OCI-LY3 (cell line): ENCODE results near the gene MAIP1.

Experiments
- H2AFZ ChIP-seq: fragments of 200-600, 300-600 bp; shearing (Covaris generic); 2 replicates; pipeline ENCODE4 v1.6.0; 2014; ENCODE audit warnings: antibody characterized with exemption, low read depth, low read length
- H3K27ac ChIP-seq: fragments of 200-600, 300-600 bp; sonication (generic); 2 replicates; pipeline ENCODE4 v1.5.1; 2014; ENCODE audit warnings: mild to moderate bottlenecking, low read length, moderate library complexity, mixed read lengths
- H3K27me3 ChIP-seq: fragments of 200-600, 300-600 bp; sonication (generic); 2 replicates; pipeline ENCODE4 v1.6.1; 2014; ENCODE audit warnings: low read depth, low read length, mixed read lengths
- H3K36me3 ChIP-seq: fragments of 200-600, 300-600 bp; sonication (generic); replicated peaks from 2 replicates; pipeline ENCODE3; 2014; ENCODE audit warnings: low read depth, low read length, mixed read lengths
- H3K4me1 ChIP-seq: fragments of 300-600, 200-600 bp; sonication (generic); 2 replicates; pipeline ENCODE4 v1.6.1; 2014; ENCODE audit warnings: low read length, mixed read lengths
- H3K4me2 ChIP-seq: fragments of 200-600, 300-600 bp; sonication (generic); 2 replicates; pipeline ENCODE4 v1.6.1; 2014; ENCODE audit warnings: low read length, mixed read lengths
- H3K4me3 ChIP-seq: fragments of 300-600, 200-600 bp; sonication (generic); 2 replicates; pipeline ENCODE4 v1.5.1; 2014; ENCODE audit warnings: antibody characterized with exemption, mild to moderate bottlenecking, low read length, moderate library complexity
- H3K79me2 ChIP-seq: fragments of 300-600, 200-600 bp; shearing (Covaris generic); 2 replicates; pipeline ENCODE4 v1.6.1; 2014; ENCODE audit warnings: mild to moderate bottlenecking, low read length, mixed read lengths
- H3K9ac ChIP-seq: fragments of 300-600, 200-600 bp; shearing (Covaris generic); 2 replicates; pipeline ENCODE4 v1.6.0; 2014; ENCODE audit warnings: mild to moderate bottlenecking, low read length, moderate library complexity
- H3K9me3 ChIP-seq: fragments of 200-600, 300-600 bp; shearing (Covaris generic); 2 replicates; pipeline ENCODE4 v1.6.1; 2014; ENCODE audit warnings: low read length, mixed read lengths; ENCODE audit not compliant: insufficient read depth
- H4K20me1 ChIP-seq: fragments of 200-600, 300-600 bp; sonication (generic); 2 replicates; pipeline ENCODE4 v1.6.1; 2016; ENCODE audit warnings: low read length, mixed read lengths; ENCODE audit not compliant: insufficient read depth
- EZH2phosphoT487 ChIP-seq: fragments of 200-600 bp; shearing (Covaris generic); IDR thresholded peaks from 2 replicates; pipeline ENCODE4 v1.6.1; 2018; ENCODE audit warnings: antibody characterized with exemption, mixed run types, low read depth
- TF ChIP-seq, protein P1 (sequence below): fragments of 200-600, 300-600 bp; sonication (generic); IDR thresholded peaks from 2 replicates; pipeline ENCODE4 v1.5.1; 2014; ENCODE audit warnings: antibody characterized with exemption, low read length, low read depth

MAIP1 gene

DNA sequence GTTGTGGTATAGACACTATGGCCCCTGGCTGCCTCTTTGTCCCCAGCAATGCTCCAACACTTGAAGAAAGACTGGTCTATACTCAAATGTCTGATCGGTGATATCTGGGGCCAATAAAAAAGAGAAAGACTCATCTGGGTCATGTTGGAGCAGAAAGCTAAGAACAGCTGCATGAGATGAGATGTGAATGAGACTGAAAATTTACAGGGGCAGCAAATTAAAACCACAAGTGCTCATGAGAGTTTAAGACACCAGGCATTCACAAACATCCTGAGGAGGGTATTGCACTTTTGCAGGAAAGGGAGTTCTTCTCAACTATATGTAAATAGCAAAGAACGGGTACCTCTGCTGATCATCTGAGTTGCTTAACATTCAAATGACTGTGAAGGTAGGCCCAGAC is 36.3 kb downstream of the MAIP1 start:
- Histone ChIP-seq H3K27me3 (peaks cover 7% of the 10 kb centered on the region; the same call in 1 of the 2 replicates), H3K9ac (no peak overlapping the region), H3K79me2 (no peaks in the 10 kb centered on the region), H2AFZ (no peak overlapping the region), H3K4me2 (no peak overlapping the region), H3K4me3 (no peak overlapping the region), H4K20me1 (no peaks in the 10 kb centered on the region), H3K36me3 (no peaks in the 10 kb centered on the region), H3K9me3 (no peaks in the 10 kb centered on the region), H3K4me1 (no peaks in the 10 kb centered on the region), H3K27ac (no peak overlapping the region)
- TF ChIP-seq EZH2phosphoT487, result no peak
- TF ChIP-seq, protein P1, sequence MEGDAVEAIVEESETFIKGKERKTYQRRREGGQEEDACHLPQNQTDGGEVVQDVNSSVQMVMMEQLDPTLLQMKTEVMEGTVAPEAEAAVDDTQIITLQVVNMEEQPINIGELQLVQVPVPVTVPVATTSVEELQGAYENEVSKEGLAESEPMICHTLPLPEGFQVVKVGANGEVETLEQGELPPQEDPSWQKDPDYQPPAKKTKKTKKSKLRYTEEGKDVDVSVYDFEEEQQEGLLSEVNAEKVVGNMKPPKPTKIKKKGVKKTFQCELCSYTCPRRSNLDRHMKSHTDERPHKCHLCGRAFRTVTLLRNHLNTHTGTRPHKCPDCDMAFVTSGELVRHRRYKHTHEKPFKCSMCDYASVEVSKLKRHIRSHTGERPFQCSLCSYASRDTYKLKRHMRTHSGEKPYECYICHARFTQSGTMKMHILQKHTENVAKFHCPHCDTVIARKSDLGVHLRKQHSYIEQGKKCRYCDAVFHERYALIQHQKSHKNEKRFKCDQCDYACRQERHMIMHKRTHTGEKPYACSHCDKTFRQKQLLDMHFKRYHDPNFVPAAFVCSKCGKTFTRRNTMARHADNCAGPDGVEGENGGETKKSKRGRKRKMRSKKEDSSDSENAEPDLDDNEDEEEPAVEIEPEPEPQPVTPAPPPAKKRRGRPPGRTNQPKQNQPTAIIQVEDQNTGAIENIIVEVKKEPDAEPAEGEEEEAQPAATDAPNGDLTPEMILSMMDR, result no peak

DNA sequence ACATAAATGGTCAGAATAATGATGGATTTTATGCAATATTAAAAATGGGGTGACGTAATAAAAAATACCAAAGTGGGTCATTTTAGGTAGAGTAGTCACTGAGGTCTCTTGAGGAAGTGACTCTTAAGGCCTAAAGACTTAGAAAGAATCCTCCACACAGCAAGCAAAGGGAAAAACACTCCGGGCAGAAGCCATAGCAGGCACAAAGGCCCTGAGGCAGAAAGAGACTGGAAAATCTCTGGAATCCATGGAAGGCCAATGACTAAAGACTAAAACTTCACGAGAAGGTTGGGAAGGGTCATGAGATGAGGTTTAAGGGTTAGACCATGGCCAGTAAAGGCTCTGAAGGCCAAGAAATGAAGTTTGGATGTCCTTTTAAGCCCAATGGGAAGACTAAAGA is 36.9 kb downstream of the MAIP1 start:
- Histone ChIP-seq H2AFZ (no peak overlapping the region), H3K4me2 (no peak overlapping the region), H4K20me1 (no peaks in the 10 kb centered on the region), H3K27ac (no peak overlapping the region), H3K4me3 (no peak overlapping the region), H3K9ac (no peak overlapping the region), H3K79me2 (no peaks in the 10 kb centered on the region), H3K36me3 (no peaks in the 10 kb centered on the region), H3K9me3 (no peaks in the 10 kb centered on the region), H3K4me1 (no peaks in the 10 kb centered on the region), H3K27me3 (peaks cover 7% of the 10 kb centered on the region; the same call in 1 of the 2 replicates)
- TF ChIP-seq EZH2phosphoT487, result no peak
- TF ChIP-seq, protein P1, result no peak

DNA sequence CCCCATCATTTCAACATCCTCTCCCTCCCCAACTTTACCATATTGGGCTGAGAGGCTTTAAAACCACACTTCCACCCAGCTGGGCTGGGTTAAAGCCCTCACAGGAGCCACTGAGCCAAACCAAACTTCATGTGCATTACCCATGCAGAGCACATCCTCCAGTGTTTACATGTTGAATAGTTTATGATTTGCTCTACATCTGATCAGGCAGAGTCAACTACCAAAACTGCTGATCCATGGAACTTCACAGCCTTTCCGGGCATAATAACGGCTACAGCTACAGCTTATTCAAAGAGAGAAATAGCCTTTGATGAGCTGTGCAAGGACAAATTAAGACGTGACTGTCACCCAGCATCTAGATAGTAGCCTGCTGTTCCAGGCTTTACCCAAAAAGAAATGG is 39.0 kb downstream of the MAIP1 start:
- Histone ChIP-seq H3K9me3 (no peaks in the 10 kb centered on the region), H3K4me1 (no peaks in the 10 kb centered on the region), H3K9ac (no peak overlapping the region), H3K27ac (no peak overlapping the region), H3K36me3 (no peaks in the 10 kb centered on the region), H3K4me3 (no peak overlapping the region), H3K79me2 (no peaks in the 10 kb centered on the region), H2AFZ (no peak overlapping the region), H3K4me2 (no peak overlapping the region), H4K20me1 (no peaks in the 10 kb centered on the region), H3K27me3 (peaks cover 7% of the 10 kb centered on the region; the same call in 1 of the 2 replicates)
- no peak for TF ChIP-seq EZH2phosphoT487
- TF ChIP-seq, protein P1, result no peak

DNA sequence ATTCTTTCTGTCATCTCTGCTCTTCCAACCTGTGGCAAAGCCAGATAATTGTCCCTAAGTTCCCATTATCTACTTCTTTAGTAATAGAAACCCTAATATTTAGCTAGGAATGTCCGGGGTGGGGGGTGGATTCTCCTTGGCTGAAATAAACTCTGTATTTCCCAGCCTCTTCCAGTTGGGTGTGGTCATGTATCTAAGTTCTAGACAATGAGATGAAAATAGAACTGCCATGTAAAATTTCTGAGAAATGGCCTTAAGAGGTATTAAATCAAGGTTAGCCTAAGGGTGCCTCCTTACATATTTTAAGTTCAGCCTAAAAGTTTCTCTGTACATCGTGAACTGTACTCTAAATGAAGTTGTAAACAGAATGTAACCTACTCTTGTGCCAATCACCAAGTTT is 39.5 kb downstream of the MAIP1 start:
- Histone ChIP-seq H3K4me1 (no peaks in the 10 kb centered on the region), H3K27me3 (peaks cover 7% of the 10 kb centered on the region; the same call in 1 of the 2 replicates), H2AFZ (no peak overlapping the region), H3K27ac (no peak overlapping the region), H3K4me2 (no peak overlapping the region), H4K20me1 (no peaks in the 10 kb centered on the region), H3K36me3 (no peaks in the 10 kb centered on the region), H3K4me3 (no peak overlapping the region), H3K9me3 (no peaks in the 10 kb centered on the region), H3K9ac (no peak overlapping the region), H3K79me2 (no peaks in the 10 kb centered on the region)
- TF ChIP-seq, protein P1, result no peak
- no peak for TF ChIP-seq EZH2phosphoT487
